Suprapubic skin (tissue), 4 donors: Measurements from ENCODE around the gene SCARB1. TPM values are rescaled to one million over a fixed set of nuclear protein-coding genes. Genes with fewer than 3 reads are reported as not detected.

ENCODE experiments used
- DNase-seq, 2 donors: peaks; one replicate each; pipeline ENCODE4 v3.0.0-alpha.2; 2019; ENCODE audit warnings: low spot score in 2 of 2
- H3K27ac ChIP-seq: fragments of 200-600 bp; sonication (generic); one replicate; pipeline ENCODE4 v1.5.1; 2019
- H3K27me3 ChIP-seq: fragments of 200-600 bp; sonication (generic); one replicate; pipeline ENCODE4 v1.5.1; 2019
- H3K36me3 ChIP-seq: fragments of 200-600 bp; sonication (generic); one replicate; pipeline ENCODE4 v1.5.1; 2019
- H3K4me1 ChIP-seq: fragments of 200-600 bp; sonication (generic); one replicate; pipeline ENCODE4 v1.5.1; 2019
- H3K4me3 ChIP-seq: fragments of 200-600 bp; sonication (generic); one replicate; pipeline ENCODE4 v1.5.1; 2019; ENCODE audit warnings: mild to moderate bottlenecking
- H3K9me3 ChIP-seq: fragments of 200-600 bp; sonication (generic); one replicate; pipeline ENCODE4 v1.5.1; 2019
- CTCF ChIP-seq, 2 donors: fragments of 200-600 bp in 1 of 2; fragments of 450-650 bp in 1 of 2; sonication (generic) in 1 of 2; IDR thresholded peaks; one replicate each; pipeline ENCODE4 v1.5.1; 2016 to 2019; ENCODE audit warnings: antibody characterized with exemption in 2 of 2, mild to moderate bottlenecking in 1 of 2, moderate library complexity in 1 of 2
- EP300 ChIP-seq: sonication (generic); formaldehyde crosslinking; IDR thresholded peaks from one replicate; pipeline ENCODE4 v1.6.1; 2017; ENCODE audit warnings: antibody characterized with exemption
- POLR2A ChIP-seq, 2 donors: fragments of 450-650 bp; IDR thresholded peaks; one replicate each; pipeline ENCODE4 v1.6.1; 2017; ENCODE audit warnings: antibody characterized with exemption in 2 of 2, mild to moderate bottlenecking in 2 of 2, moderate library complexity in 2 of 2
- POLR2AphosphoS5 ChIP-seq, 3 donors: sonication (generic); formaldehyde crosslinking; IDR thresholded peaks; one replicate each; pipeline ENCODE4 v1.6.1; 2017; ENCODE audit warnings: antibody characterized with exemption in 3 of 3
- WGBS: methylation state at CpG from one replicate; pipeline ENCODE4 v1.1.5; 2018; 5-methylcytosine and 5-hydroxymethylcytosine counted together
- total RNA-seq, 4 donors: library from RNA; depleted of rRNA; stranded (reverse); fragments of >200 nt; gene quantifications; one replicate each; pipeline ENCODE4 v1.1.0, GENCODE V29; 2016

The SCARB1 gene
- total RNA-seq, 4 donors from 2014 or later, result 25.6 to 38.1 (median 29.0) TPM

GRCh38 chr12:124779161-124780141 is 84.2 kb downstream of the SCARB1 start:
- no peaks in the 10 kb centered on the region for H3K9me3 ChIP-seq
- 86% methylated on average over 26 of the region's 27 CpGs for WGBS
- H3K4me3 ChIP-seq, result no peak overlapping the region
- H3K4me1 ChIP-seq, result peaks cover 18% of the 10 kb centered on the region
- TF ChIP-seq CTCF (IDR thresholded peaks at IDR 0.05) (no peak), POLR2A (IDR thresholded peaks at IDR 0.05) (no peak), POLR2AphosphoS5 (IDR thresholded peaks at IDR 0.05) (no peak), EP300 (no peak)
- peaks cover 4% of the 10 kb centered on the region for H3K36me3 ChIP-seq
- H3K27ac ChIP-seq, result no peak overlapping the region
- DNase-seq, result no peak
- H3K27me3 ChIP-seq, result no peaks in the 10 kb centered on the region

GRCh38 chr12:124778411-124778810 is 85.3 kb downstream of the SCARB1 start:
- Histone ChIP-seq H3K36me3 (no peaks in the 10 kb centered on the region), H3K4me3 (no peak overlapping the region), H3K27me3 (no peaks in the 10 kb centered on the region), H3K27ac (no peak overlapping the region), H3K4me1 (peaks cover 24% of the 10 kb centered on the region), H3K9me3 (no peaks in the 10 kb centered on the region)
- TF ChIP-seq EP300 (no peak), POLR2A (IDR thresholded peaks at IDR 0.05) (no peak), CTCF (IDR thresholded peaks at IDR 0.05) (no peak), POLR2AphosphoS5 (IDR thresholded peaks at IDR 0.05) (no peak)
- DNase-seq, result no peak
- 100% methylated on average over 4 of the region's 12 CpGs for WGBS

- H3K4me1 ChIP-seq, result peaks cover 24% of the 10 kb centered on the region
- WGBS, result 74% methylated on average over 9 of the region's 31 CpGs
- no peak for DNase-seq
- H3K36me3 ChIP-seq, result no peaks in the 10 kb centered on the region
- peak overlapping the region; percentile 55 for H3K27ac ChIP-seq
- TF ChIP-seq CTCF (IDR thresholded peaks at IDR 0.05) (no peak), EP300 (no peak), POLR2AphosphoS5 (IDR thresholded peaks at IDR 0.05) (no peak), POLR2A (IDR thresholded peaks at IDR 0.05) (no peak)
- H3K9me3 ChIP-seq, result no peaks in the 10 kb centered on the region
- H3K27me3 ChIP-seq, result no peaks in the 10 kb centered on the region
- H3K4me3 ChIP-seq, result no peak overlapping the region
Measured at GRCh38 chr12:124777399-124778372, 86.0 kb downstream of the SCARB1 start.

- H3K27ac ChIP-seq, result no peak overlapping the region
- no peak for DNase-seq
- 89% methylated on average over 5 of the region's 5 CpGs for WGBS
Measured at GRCh38 chr12:124776125-124776513, 87.5 kb downstream of the SCARB1 start.

More at GRCh38 chr12:124776125-124776513, 87.5 kb downstream of the SCARB1 start:
- TF ChIP-seq POLR2AphosphoS5 (IDR thresholded peaks at IDR 0.05) (no peak), CTCF (IDR thresholded peaks at IDR 0.05) (no peak), EP300 (no peak), POLR2A (IDR thresholded peaks at IDR 0.05) (no peak)
- peaks cover 29% of the 10 kb centered on the region for H3K4me1 ChIP-seq
- no peak overlapping the region for H3K4me3 ChIP-seq
- no peaks in the 10 kb centered on the region for H3K36me3 ChIP-seq
- H3K9me3 ChIP-seq, result no peaks in the 10 kb centered on the region
- H3K27me3 ChIP-seq, result no peaks in the 10 kb centered on the region
